HG03196 (cell line): ENCODE data around the gene ZNF823.
"Not testable (repeated sequence)": the region's sequence is repeated elsewhere in the genome, so short reads cannot be mapped to it uniquely, and the experiment has no call there.

Source experiments
- ATAC-seq: cut with Tn5 transposase; IDR thresholded peaks from one replicate; pipeline ENCODE4 v1.9.1; 2021; ENCODE audit not compliant: unreplicated experiment

The ZNF823 gene

DNA sequence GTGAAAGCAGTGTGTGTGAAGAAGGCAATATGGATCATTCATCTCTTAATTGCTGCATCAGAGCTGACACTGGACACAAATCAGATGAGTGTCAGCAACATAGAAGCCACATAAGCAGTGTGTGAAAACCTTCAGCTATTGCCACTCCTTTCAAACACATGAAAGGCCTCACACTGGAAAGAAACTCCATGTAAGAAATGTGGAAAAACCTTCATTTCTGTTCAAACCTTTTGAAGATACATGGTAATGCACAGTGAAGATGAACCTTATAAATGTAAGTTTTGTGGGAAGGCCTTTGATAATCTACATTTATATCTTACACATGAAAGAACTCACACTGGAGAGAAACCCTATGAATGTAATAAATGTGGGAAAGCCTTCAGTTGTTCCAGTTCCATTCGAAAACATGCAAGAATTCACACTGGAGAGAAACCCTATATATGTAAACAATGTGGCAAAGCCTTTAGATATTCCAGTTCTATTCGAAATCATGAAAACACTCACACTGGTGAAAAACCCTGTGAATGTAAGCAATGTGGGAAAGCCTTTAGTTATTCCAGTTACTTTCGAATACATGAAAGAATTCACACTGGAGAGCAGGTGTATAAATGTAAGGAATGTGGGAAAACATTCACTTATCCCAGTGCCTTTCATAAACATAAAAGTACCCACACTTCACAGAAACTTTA is 53.6 kb downstream of the ZNF823 start:
- no peak for ATAC-seq

DNA sequence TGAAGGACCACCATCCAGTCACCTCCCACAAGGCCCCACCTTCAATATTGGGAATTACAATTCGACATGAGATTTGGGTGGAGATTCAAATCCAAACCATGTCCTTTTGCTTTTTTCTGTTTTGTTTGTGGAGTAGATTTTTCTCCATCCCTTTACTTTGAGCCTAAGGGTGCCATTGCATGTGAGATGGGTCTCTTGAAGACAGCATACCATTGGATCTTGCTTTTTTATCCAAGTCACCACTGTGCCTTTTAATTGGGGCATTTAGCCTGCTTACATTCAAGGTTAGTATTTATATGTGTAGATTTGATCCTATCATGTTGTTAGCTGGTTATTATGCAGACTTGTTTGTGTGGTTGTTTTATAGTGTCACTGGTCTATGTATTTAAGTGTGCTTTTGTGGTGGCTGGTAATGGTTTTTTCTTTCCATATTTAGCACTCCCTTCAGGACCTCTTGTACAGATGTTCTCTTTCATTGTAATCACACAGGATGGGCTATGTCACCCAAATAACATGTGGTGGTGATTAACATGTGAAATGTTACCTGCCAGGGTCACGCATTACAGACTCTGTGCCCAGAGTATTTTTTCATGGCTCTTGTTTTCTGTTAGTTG is 58.0 kb downstream of the ZNF823 start:
- no peak for ATAC-seq

DNA sequence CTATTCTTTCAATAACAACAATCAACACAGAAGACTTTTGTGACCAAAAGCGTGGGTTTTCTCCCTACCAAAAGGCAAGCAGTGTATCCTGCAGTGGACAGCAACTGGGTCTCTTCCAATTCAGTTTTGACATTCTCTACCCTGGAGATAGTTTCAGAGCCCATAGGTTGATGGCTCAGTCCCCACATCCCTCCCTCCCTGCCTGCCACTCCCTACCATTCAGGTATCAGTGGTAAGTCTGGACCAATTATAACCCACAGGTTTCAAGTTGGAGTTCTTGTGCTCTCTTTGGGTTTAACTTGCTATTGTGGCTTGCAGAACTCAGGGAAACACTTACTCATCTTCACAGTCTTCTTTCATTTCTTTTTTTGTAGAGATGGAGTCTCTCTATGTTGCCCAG is 60.2 kb downstream of the ZNF823 start:
- ATAC-seq = no peak

DNA sequence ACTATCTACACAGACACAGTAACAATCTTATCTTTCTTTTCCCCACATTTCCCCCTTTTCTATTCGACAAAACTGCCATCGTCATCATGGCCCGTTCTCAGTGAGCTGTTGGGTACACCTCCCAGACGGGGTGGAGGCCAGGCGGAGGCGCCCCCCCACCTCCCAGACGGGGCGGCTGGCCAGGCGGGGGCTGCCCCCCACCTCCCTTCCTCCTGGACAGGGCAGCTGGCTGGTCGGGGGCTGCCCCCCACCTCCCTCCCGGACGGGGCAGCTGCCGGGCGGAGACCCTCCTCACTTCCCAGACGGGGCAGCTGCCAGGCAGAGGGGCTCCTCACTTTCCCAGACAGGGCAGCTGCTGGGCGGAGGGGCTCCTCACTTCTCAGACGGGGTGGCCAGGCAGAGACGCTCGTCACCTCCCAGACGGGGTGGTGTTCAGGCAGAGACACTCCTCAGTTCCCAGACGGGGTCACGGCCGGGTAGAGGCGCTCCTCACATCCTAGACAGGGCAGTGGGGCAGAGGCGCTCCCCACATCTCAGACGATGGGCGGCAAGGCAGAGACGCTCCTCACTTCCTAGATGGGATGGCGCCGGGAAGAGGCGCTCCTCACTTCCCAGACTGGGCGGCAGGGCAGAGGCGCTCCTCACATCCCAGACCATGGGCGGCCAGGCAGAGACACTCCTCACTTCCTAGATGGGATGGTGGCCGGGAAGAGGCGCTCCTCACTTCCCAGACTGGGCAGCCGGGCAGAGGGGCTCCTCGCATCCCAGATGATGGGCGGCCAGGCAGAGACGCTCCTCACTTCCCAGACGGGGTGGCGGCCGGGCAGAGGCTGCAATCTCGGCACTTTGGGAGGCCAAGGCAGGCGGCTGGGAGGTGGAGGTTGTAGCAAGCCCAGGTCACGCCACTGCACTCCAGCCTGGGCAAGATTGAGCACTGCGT is 61.8 kb downstream of the ZNF823 start:
- not testable (repeated sequence) for ATAC-seq

DNA sequence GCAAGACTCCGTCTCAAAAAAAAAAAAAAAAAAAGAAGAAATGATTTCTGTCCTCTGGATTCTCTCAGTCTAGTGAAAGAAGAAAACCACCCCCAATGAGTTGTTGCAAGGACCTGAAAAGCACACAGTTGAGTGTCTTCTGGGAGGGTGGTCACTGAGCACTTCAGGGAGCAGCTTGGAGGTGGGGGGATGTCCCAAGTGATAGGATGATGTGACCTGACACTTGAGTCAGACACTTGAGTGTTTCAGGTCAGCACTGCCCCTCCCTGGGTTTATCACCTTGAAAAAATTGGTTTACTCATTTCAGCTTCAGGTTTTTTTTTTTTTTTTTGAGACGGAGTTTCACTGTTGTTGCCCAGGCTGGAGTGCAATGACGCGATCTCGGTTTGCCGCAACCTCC is 63.2 kb downstream of the ZNF823 start:
- no peak for ATAC-seq

DNA sequence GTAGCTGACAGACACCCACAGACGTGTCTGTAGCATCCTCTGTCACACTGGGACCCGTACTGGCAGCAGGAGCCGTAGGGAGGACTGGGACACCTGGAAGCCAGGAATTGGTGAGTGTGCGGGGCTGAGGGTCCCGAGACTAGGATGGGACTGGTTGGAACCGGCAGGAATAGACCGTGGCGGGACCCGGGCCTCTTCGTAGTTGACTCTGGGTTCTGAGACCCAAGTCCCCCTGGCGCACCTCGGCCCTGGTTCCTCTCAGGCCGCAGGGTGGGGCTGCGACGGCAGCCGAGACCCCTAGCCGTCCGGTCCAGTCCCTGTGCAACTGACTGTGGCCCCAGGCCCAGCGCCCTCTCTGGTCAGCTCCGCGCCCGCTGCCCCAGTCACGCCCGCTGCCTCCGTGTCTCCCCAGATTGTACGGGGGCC is 64.7 kb downstream of the ZNF823 start:
- no peak for ATAC-seq

DNA sequence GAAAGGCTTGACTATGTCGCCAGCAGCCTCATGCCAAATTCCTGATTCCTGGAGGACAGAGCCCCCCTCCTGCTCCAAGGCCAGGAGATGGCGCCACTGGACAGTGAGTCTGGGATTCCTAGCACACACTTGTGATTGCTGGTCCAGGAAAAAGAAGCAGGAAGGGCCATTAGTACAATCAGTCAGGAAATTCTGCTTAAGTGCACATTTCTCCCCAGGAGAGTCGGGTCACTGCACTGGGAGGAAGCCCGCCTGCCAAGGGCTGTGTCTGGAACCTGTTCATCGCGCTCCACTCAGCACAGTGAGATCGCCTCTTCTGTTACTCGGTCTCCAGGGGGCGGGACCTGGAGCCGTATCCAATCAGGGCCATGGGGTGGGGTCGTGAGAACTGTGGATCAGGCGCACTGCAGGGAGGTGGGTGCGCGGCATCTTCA is 65.1 kb downstream of the ZNF823 start:
- no peak for ATAC-seq
